H9 (cell line): ENCODE results near the gene RIPOR1. TPM values are rescaled to one million over a fixed set of nuclear protein-coding genes. Genes with fewer than 3 reads are reported as not detected.

Experiments
- DNase-seq: peaks from one replicate; pipeline ENCODE4 v3.0.0-alpha.2; 2017
- H2AFZ ChIP-seq: one replicate; pipeline ENCODE4 v1.6.1; 2013; ENCODE audit warnings: mild to moderate bottlenecking, low read length, control low read depth, moderate library complexity
- H2AK5ac ChIP-seq: 2 replicates; pipeline ENCODE4 v1.6.1; 2013; ENCODE audit warnings: low read length, control low read depth, mixed read lengths; ENCODE audit not compliant: insufficient read length
- H2BK120ac ChIP-seq: one replicate; pipeline ENCODE4 v1.6.1; 2013; ENCODE audit warnings: low read depth, mild to moderate bottlenecking, low read length, control low read depth, inconsistent platforms; ENCODE audit not compliant: poor library complexity, severe bottlenecking
- H2BK12ac ChIP-seq: 2 replicates; pipeline ENCODE4 v1.6.1; 2013; ENCODE audit warnings: low read length, control low read depth, mixed read lengths, low read depth; ENCODE audit not compliant: insufficient read length
- H2BK15ac ChIP-seq: 2 replicates; pipeline ENCODE4 v1.6.1; 2013; ENCODE audit warnings: low read depth, low read length, control low read depth
- H2BK20ac ChIP-seq: one replicate; pipeline ENCODE4 v1.6.1; 2013; ENCODE audit warnings: low read depth, mild to moderate bottlenecking, low read length, control low read depth, inconsistent platforms; ENCODE audit not compliant: poor library complexity, severe bottlenecking
- H2BK5ac ChIP-seq: 2 replicates; pipeline ENCODE4 v1.6.1; 2013; ENCODE audit warnings: low read length, control low read depth, mixed read lengths; ENCODE audit not compliant: insufficient read length
- H3K14ac ChIP-seq: 2 replicates; pipeline ENCODE4 v1.6.1; 2013; ENCODE audit warnings: low read length, control low read depth; ENCODE audit not compliant: insufficient read depth
- H3K18ac ChIP-seq: 2 replicates; pipeline ENCODE4 v1.6.1; 2013; ENCODE audit warnings: low read depth, mild to moderate bottlenecking, mixed read lengths, low read length, control low read depth; ENCODE audit not compliant: insufficient read length
- H3K23ac ChIP-seq: 2 replicates; pipeline ENCODE4 v1.6.1; 2013; ENCODE audit warnings: low read length, control low read depth, mixed read lengths, low read depth; ENCODE audit not compliant: insufficient read length
- H3K23me2 ChIP-seq: 2 replicates; pipeline ENCODE4 v1.6.1; 2013; ENCODE audit warnings: low read depth, mild to moderate bottlenecking, mixed read lengths, low read length, control low read depth; ENCODE audit not compliant: insufficient read length, poor library complexity, severe bottlenecking
- H3K27ac ChIP-seq: 2 replicates; pipeline ENCODE4 v1.5.1; 2013; ENCODE audit warnings: low read length, control low read depth, mixed read lengths, low read depth; ENCODE audit not compliant: insufficient read length
- H3K27me3 ChIP-seq: 2 replicates; pipeline ENCODE4 v1.6.1; 2013; ENCODE audit warnings: low read length, control low read depth, inconsistent platforms; ENCODE audit not compliant: insufficient read depth
- H3K4ac ChIP-seq: 2 replicates; pipeline ENCODE4 v1.6.1; 2013; ENCODE audit warnings: low read depth, mild to moderate bottlenecking, control low read depth, inconsistent platforms, low read length, moderate library complexity
- H3K4me1 ChIP-seq: 2 replicates; pipeline ENCODE4 v1.6.1; 2013; ENCODE audit warnings: low read length, control low read depth, inconsistent platforms; ENCODE audit not compliant: insufficient read depth
- H3K4me2 ChIP-seq: 2 replicates; pipeline ENCODE4 v1.6.1; 2013; ENCODE audit warnings: low read length, control low read depth, mixed read lengths; ENCODE audit not compliant: insufficient read length, insufficient read depth
- H3K56ac ChIP-seq: 2 replicates; pipeline ENCODE4 v1.6.1; 2013; ENCODE audit warnings: low read depth, mild to moderate bottlenecking, mixed read lengths, low read length, control low read depth; ENCODE audit not compliant: insufficient read length
- H3K79me1 ChIP-seq: 2 replicates; pipeline ENCODE4 v1.6.1; 2013; ENCODE audit warnings: low read depth, mild to moderate bottlenecking, moderate library complexity, low read length, control low read depth, inconsistent platforms; ENCODE audit not compliant: insufficient read depth, poor library complexity, severe bottlenecking
- H3K79me2 ChIP-seq: 2 replicates; pipeline ENCODE4 v1.6.1; 2013; ENCODE audit warnings: low read length, control low read depth, inconsistent platforms; ENCODE audit not compliant: insufficient read depth
- H3K9ac ChIP-seq: 2 replicates; pipeline ENCODE4 v1.6.1; 2013; ENCODE audit warnings: low read length, control low read depth, mixed read lengths; ENCODE audit not compliant: insufficient read length; ENCODE audit errors: extremely low read depth
- H3K9me3 ChIP-seq: one replicate; pipeline ENCODE4 v1.6.1; 2013; ENCODE audit warnings: low read depth, low read length, inconsistent platforms; ENCODE audit not compliant: control insufficient read depth
- H3T11ph ChIP-seq: one replicate; pipeline ENCODE4 v1.6.1; 2013; ENCODE audit warnings: mild to moderate bottlenecking, low read length, control low read depth, inconsistent platforms
- H4K20me1 ChIP-seq: one replicate; pipeline ENCODE4 v1.6.1; 2013; ENCODE audit not compliant: control insufficient read depth, insufficient read length, insufficient read depth
- H4K5ac ChIP-seq: 2 replicates; pipeline ENCODE4 v1.6.1; 2013; ENCODE audit warnings: low read depth, mild to moderate bottlenecking, mixed read lengths, low read length, control low read depth; ENCODE audit not compliant: insufficient read length
- H4K8ac ChIP-seq: replicated peaks from 2 replicates; pipeline ENCODE4 v1.6.1; 2013; ENCODE audit warnings: low read length, control low read depth, mixed read lengths, low read depth; ENCODE audit not compliant: insufficient read length
- H4K91ac ChIP-seq: 2 replicates; pipeline ENCODE4 v1.6.1; 2013; ENCODE audit warnings: low read depth, mild to moderate bottlenecking, moderate library complexity, mixed read lengths, low read length, control low read depth; ENCODE audit not compliant: insufficient read length
- H3K27ac Mint-ChIP-seq, 3 experiments: 2 replicates in 2 of 3; 3 replicates in 1 of 3; pipeline ENCODE4 v1.8.0; 2020 to 2021; ENCODE audit warnings: mixed read lengths in 3 of 3, mild to moderate bottlenecking in 1 of 3, moderate library complexity in 1 of 3
- H3K27me3 Mint-ChIP-seq: 2 replicates; pipeline ENCODE4 v1.8.0; 2021; ENCODE audit warnings: low read depth, mild to moderate bottlenecking, moderate library complexity, mixed read lengths
- H3K36me3 Mint-ChIP-seq, 3 experiments: 2 replicates in 2 of 3; 3 replicates in 1 of 3; pipeline ENCODE4 v1.8.0; 2020 to 2021; ENCODE audit warnings: low read depth in 3 of 3, mixed read lengths in 3 of 3; ENCODE audit not compliant: insufficient read depth in 1 of 3
- H3K4me1 Mint-ChIP-seq, 2 experiments: 2 replicates each; pipeline ENCODE4 v1.8.0; 2020; ENCODE audit warnings: mixed read lengths in 2 of 2
- H3K4me3 Mint-ChIP-seq, 2 experiments: 2 replicates in 1 of 2; 3 replicates in 1 of 2; pipeline ENCODE4 v1.8.0; 2020 to 2021; ENCODE audit warnings: mild to moderate bottlenecking in 2 of 2, mixed read lengths in 2 of 2, moderate library complexity in 1 of 2
- H3K9me3 Mint-ChIP-seq, 2 experiments: 2 replicates in 1 of 2; 3 replicates in 1 of 2; pipeline ENCODE4 v1.8.0; 2020; ENCODE audit warnings: mild to moderate bottlenecking in 2 of 2, mixed read lengths in 2 of 2, moderate library complexity in 1 of 2
- CTCF ChIP-seq: fragments of 200-600 bp; sonication (generic); conservative IDR thresholded peaks from 3 replicates; pipeline ENCODE4 v1.8.0; 2021; ENCODE audit warnings: antibody characterized with exemption, mild to moderate bottlenecking
- WGBS: extraction: QIAGEN DNeasy Blood & Tissue Kit; methylation state at CpG from one replicate; pipeline ENCODE4 v1.1.7; 2013; ENCODE audit warnings: missing lambda C conversion rate, low lambda C conversion rate, mixed read lengths; ENCODE audit not compliant: insufficient read length; ENCODE audit errors: extremely low coverage; 5-methylcytosine and 5-hydroxymethylcytosine counted together
- total RNA-seq: library from RNA; stranded (reverse); gene quantifications from 2 replicates; pipeline ENCODE4 v1.2.1, GENCODE V29; 2021

The RIPOR1 gene
- total RNA-seq, 1 experiment from 2014 or later, result 14.3 TPM

- Histone ChIP-seq H3K23me2 (no peaks in the 10 kb centered on the region), H3K4ac (no peak overlapping the region), H3K27me3 (no peaks in the 10 kb centered on the region), H3K23ac (no peak overlapping the region), H3K4me2 (no peak overlapping the region), H2AK5ac (no peak overlapping the region), H3K9me3 (no peaks in the 10 kb centered on the region), H2BK15ac (no peak overlapping the region), H3K14ac (no peak overlapping the region), H3K27ac (no peak overlapping the region), H2BK5ac (no peak overlapping the region), H4K20me1 (no peaks in the 10 kb centered on the region), H2AFZ (no peak overlapping the region), H4K8ac (no peak overlapping the region), H3K4me1 (no peaks in the 10 kb centered on the region; the same call in 1 of the 2 replicates), H3T11ph (no peak overlapping the region), H4K91ac (no peak overlapping the region), H3K79me1 (no peaks in the 10 kb centered on the region), H3K56ac (no peak overlapping the region), H2BK120ac (no peak overlapping the region), H2BK20ac (no peak overlapping the region), H3K18ac (no peak overlapping the region), H4K5ac (no peak overlapping the region), H2BK12ac (no peak overlapping the region), H3K79me2 (no peaks in the 10 kb centered on the region), H3K9ac (no peak overlapping the region)
- Mint-ChIP-seq H3K36me3 (peaks cover 2 to 13% (median 8%) of the 10 kb centered on the region in 3 experiments; a peak in 6 of 7 replicates), H3K9me3 (no peaks in the 10 kb centered on the region; a peak in 1 of 5 replicates), H3K27me3 (peaks cover 13% of the 10 kb centered on the region), H3K27ac (no peak overlapping the region), H3K4me1 (peaks cover 5 to 16% of the 10 kb centered on the region in 2 experiments; a peak in 3 of 4 replicates), H3K4me3 (no peak overlapping the region)
- no peak for DNase-seq
- WGBS, result no CpG with 5 or more reads among the region's 7 CpGs
- TF ChIP-seq CTCF, result no peak
Observed at GRCh38 chr16:67546091-67546501, 17.5 kb downstream of the RIPOR1 start.
